ENCODE measurements around the gene PAQR4.
"Not testable (repeated sequence)": the region's sequence is repeated elsewhere in the genome, so short reads cannot be mapped to it uniquely, and the experiment has no call there.

The PAQR4 gene

DNA sequence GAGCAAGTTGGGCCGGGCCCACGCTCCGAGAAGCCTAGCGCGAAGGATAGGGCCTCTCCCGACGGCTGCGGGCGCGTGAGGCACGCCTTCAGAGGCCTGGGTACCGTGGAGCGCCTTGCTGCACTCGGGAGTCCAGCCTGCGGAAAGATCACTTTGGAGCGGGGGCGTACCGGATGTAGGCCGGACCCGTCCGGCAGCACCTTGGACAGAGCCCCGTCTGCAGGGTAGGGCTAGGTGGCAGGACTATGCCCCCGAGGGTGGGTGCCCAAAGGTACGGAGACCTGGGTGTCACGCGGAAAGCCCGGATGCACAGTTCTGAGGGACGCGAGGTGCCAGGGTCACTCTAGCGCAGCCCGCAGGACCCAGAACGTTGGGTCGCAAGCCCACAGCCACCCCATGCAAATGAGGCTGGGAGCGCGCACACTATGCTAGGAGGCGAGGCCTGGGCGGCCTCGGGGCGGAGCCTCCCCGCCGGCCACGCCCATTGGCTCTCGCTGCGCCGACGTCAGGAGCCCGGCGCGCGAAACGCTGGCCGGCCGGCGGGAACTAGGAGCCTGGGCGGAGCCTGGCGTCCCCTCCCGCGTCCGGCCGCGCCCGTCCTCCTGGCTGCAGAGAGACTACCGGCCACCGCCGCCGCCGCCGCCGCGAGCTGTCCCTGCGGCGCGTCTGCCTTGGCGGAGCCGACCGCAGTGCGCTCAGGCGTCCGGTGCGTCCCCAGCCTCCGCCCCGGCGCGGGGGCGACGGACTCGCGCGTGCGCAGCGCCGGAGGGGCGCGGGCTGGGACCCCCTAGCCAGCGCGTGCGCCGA lies at the start of gene PAQR4:
Gene PAQR4, plus strand, starts transcription at position 611 of the 807 bp plus-strand sequence. CDS start 327 bp downstream, outside the sequence.
- Histone ChIP-seq H3K4me1 (ENCODE audit: insufficient read depth, low read length) (peaks cover 3% of the 10 kb centered on the region; the same call in 1 of the 2 replicates), H3K27me3 (ENCODE audit: insufficient read depth, low read length) (peaks cover 48% of the 10 kb centered on the region), H3K9ac (ENCODE audit: low read depth, low read length) (peak within 1 kb of the TSS; percentile 76), H3K27ac (ENCODE audit: low read length) (no peak within 1 kb of the TSS), H3K36me3 (ENCODE audit: insufficient read depth, low read depth, low read length) (peaks cover 22% of the 10 kb centered on the region), H3K4me3 (ENCODE audit: low read length) (peak within 1 kb of the TSS; percentile 79), H3K9me3 (ENCODE audit: insufficient read depth, low read depth, low read length) (no peaks in the 10 kb centered on the region)

- H3K27me3 ChIP-seq (ENCODE audit: insufficient read depth, low read length): no peaks in the 10 kb centered on the region
- no peaks in the 10 kb centered on the region for H3K9me3 ChIP-seq (ENCODE audit: insufficient read depth, low read depth, low read length)
- no peaks in the 10 kb centered on the region for H3K36me3 ChIP-seq (ENCODE audit: insufficient read depth, low read depth, low read length)
- H3K4me1 ChIP-seq (ENCODE audit: insufficient read depth, low read length): no peaks in the 10 kb centered on the region
- H3K4me3 ChIP-seq (ENCODE audit: low read length): no peak overlapping the region
- no peak overlapping the region for H3K9ac ChIP-seq (ENCODE audit: low read depth, low read length)
- H3K27ac ChIP-seq (ENCODE audit: low read length): no peak overlapping the region
These were observed 49.5 kb upstream of the PAQR4 start for GRCh38 chr16:2919511-2920255.

DNA sequence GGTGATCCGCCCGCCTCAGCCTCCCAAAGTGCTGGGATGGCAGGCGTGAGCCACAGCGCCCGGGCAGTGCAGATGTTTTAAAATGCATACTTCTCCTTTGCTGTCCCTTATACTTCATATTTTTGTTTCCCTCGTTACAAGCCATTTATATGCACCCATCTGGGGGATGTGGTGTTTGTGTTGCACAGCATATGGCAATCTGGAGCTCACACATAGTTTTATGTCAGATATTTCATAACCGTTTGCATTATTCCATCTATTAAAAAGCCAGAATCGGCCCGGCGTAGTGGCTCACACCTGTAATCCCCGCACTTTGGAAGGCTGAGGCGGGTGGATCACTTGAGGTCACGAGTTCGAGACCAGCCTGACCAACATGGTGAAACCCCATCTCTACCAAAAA lies 45.7 kb upstream of the PAQR4 start:
- no peak overlapping the region for H3K9ac ChIP-seq (ENCODE audit: low read depth, low read length)
- peaks cover 7% of the 10 kb centered on the region; the same call in 1 of the 2 replicates for H3K4me1 ChIP-seq (ENCODE audit: insufficient read depth, low read length)
- H3K27me3 ChIP-seq (ENCODE audit: insufficient read depth, low read length): peaks cover 12% of the 10 kb centered on the region; the same call in 1 of the 2 replicates
- H3K4me3 ChIP-seq (ENCODE audit: low read length): no peak overlapping the region
- H3K27ac ChIP-seq (ENCODE audit: low read length): no peak overlapping the region
- no peaks in the 10 kb centered on the region for H3K9me3 ChIP-seq (ENCODE audit: insufficient read depth, low read depth, low read length)
- no peaks in the 10 kb centered on the region for H3K36me3 ChIP-seq (ENCODE audit: insufficient read depth, low read depth, low read length)

- peaks cover 12% of the 10 kb centered on the region; the same call in 1 of the 2 replicates for H3K27me3 ChIP-seq (ENCODE audit: insufficient read depth, low read length)
- H3K9me3 ChIP-seq (ENCODE audit: insufficient read depth, low read depth, low read length): no peaks in the 10 kb centered on the region
- no peak overlapping the region for H3K27ac ChIP-seq (ENCODE audit: low read length)
- H3K4me3 ChIP-seq (ENCODE audit: low read length): peak overlapping the region; percentile 26; the same call in 1 of the 2 replicates
- H3K9ac ChIP-seq (ENCODE audit: low read depth, low read length): peak overlapping the region; percentile 58; the same call in 1 of the 2 replicates
- peaks cover 3% of the 10 kb centered on the region; the same call in 1 of the 2 replicates for H3K36me3 ChIP-seq (ENCODE audit: insufficient read depth, low read depth, low read length)
- H3K4me1 ChIP-seq (ENCODE audit: insufficient read depth, low read length): peaks cover 8% of the 10 kb centered on the region; the same call in 1 of the 2 replicates
These were observed 44.0 kb upstream of the PAQR4 start for GRCh38 chr16:2924901-2925755.

GRCh38 chr16:2925951-2926649 lies 43.0 kb upstream of the PAQR4 start:
- Histone ChIP-seq H3K27ac (ENCODE audit: low read length) (no peak overlapping the region), H3K4me1 (ENCODE audit: insufficient read depth, low read length) (peaks cover 8% of the 10 kb centered on the region; the same call in 1 of the 2 replicates), H3K27me3 (ENCODE audit: insufficient read depth, low read length) (peaks cover 12% of the 10 kb centered on the region; the same call in 1 of the 2 replicates), H3K36me3 (ENCODE audit: insufficient read depth, low read depth, low read length) (peaks cover 3% of the 10 kb centered on the region; the same call in 1 of the 2 replicates), H3K4me3 (ENCODE audit: low read length) (peak overlapping the region; percentile 26; the same call in 1 of the 2 replicates), H3K9ac (ENCODE audit: low read depth, low read length) (peak overlapping the region; percentile 58; the same call in 1 of the 2 replicates), H3K9me3 (ENCODE audit: insufficient read depth, low read depth, low read length) (no peaks in the 10 kb centered on the region)

DNA sequence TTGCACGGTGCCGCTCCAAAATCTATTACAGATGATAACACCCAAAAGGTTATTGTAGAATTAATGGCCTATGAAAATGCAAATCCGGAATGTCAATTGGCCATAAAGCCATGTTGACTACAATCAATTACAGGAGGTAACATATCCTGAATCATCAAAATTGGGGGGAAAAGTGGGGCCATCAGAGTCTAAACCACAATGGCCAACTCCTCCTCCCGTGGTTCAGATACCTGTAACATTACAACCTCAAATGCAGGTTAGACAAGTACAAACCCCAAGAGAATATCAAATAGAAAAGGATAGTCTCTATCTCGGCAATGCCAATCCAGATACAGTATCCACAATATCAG lies 42.5 kb upstream of the PAQR4 start:
- no peak overlapping the region for H3K4me3 ChIP-seq (ENCODE audit: low read length)
- H3K27ac ChIP-seq (ENCODE audit: low read length): no peak overlapping the region
- no peak overlapping the region for H3K9ac ChIP-seq (ENCODE audit: low read depth, low read length)
- H3K4me1 ChIP-seq (ENCODE audit: insufficient read depth, low read length): peaks cover 8% of the 10 kb centered on the region; the same call in 1 of the 2 replicates
- H3K27me3 ChIP-seq (ENCODE audit: insufficient read depth, low read length): peaks cover 12% of the 10 kb centered on the region; the same call in 1 of the 2 replicates
- peaks cover 3% of the 10 kb centered on the region; the same call in 1 of the 2 replicates for H3K36me3 ChIP-seq (ENCODE audit: insufficient read depth, low read depth, low read length)
- no peaks in the 10 kb centered on the region for H3K9me3 ChIP-seq (ENCODE audit: insufficient read depth, low read depth, low read length)

- H3K4me1 ChIP-seq (ENCODE audit: insufficient read depth, low read length): peaks cover 8% of the 10 kb centered on the region; the same call in 1 of the 2 replicates
- no peak overlapping the region for H3K9ac ChIP-seq (ENCODE audit: low read depth, low read length)
- no peak overlapping the region for H3K4me3 ChIP-seq (ENCODE audit: low read length)
- no peak overlapping the region for H3K27ac ChIP-seq (ENCODE audit: low read length)
- H3K9me3 ChIP-seq (ENCODE audit: insufficient read depth, low read depth, low read length): no peaks in the 10 kb centered on the region
- peaks cover 3% of the 10 kb centered on the region; the same call in 1 of the 2 replicates for H3K36me3 ChIP-seq (ENCODE audit: insufficient read depth, low read depth, low read length)
- H3K27me3 ChIP-seq (ENCODE audit: insufficient read depth, low read length): peaks cover 12% of the 10 kb centered on the region; the same call in 1 of the 2 replicates
These were observed 42.0 kb upstream of the PAQR4 start for GRCh38 chr16:2927010-2927646.

GRCh38 chr16:2928151-2928550 lies 41.0 kb upstream of the PAQR4 start:
- H3K4me1 ChIP-seq (ENCODE audit: insufficient read depth, low read length); H3K36me3 ChIP-seq (ENCODE audit: insufficient read depth, low read depth, low read length); H3K27ac ChIP-seq (ENCODE audit: low read length); H3K4me3 ChIP-seq (ENCODE audit: low read length); H3K9me3 ChIP-seq (ENCODE audit: insufficient read depth, low read depth, low read length): not testable (repeated sequence)
- Histone ChIP-seq H3K9ac (ENCODE audit: low read depth, low read length) (peak overlapping the region; percentile 13; the same call in 1 of the 2 replicates), H3K27me3 (ENCODE audit: insufficient read depth, low read length) (peaks cover 12% of the 10 kb centered on the region; the same call in 1 of the 2 replicates)

DNA sequence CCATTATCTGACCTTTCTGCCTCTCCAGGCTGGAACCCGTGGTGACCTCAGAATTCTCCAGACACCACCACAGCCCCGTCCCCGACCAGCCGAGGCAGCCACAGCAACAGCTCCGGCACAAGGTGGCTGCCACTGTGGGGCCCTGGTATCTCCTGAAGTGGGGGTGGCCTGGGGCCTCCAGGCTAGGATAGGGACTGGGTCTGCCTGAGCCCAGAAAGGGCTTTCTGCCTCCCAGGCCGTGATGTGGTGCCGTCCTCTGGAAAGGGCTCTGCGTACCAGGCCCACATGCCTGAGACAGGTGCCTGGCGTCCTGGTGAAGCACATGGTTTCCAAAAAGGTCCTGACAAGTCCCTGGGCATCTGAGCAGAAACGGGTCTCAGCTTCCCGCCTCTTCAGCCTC lies 40.4 kb upstream of the PAQR4 start:
- Histone ChIP-seq H3K4me3 (ENCODE audit: low read length) (no peak overlapping the region), H3K4me1 (ENCODE audit: insufficient read depth, low read length) (peaks cover 8% of the 10 kb centered on the region; the same call in 1 of the 2 replicates), H3K9ac (ENCODE audit: low read depth, low read length) (peak overlapping the region; percentile 13; the same call in 1 of the 2 replicates), H3K27ac (ENCODE audit: low read length) (no peak overlapping the region), H3K27me3 (ENCODE audit: insufficient read depth, low read length) (peaks cover 12% of the 10 kb centered on the region; the same call in 1 of the 2 replicates), H3K36me3 (ENCODE audit: insufficient read depth, low read depth, low read length) (peaks cover 3% of the 10 kb centered on the region; the same call in 1 of the 2 replicates), H3K9me3 (ENCODE audit: insufficient read depth, low read depth, low read length) (no peaks in the 10 kb centered on the region)

GRCh38 chr16:2929693-2930092 lies 39.5 kb upstream of the PAQR4 start:
- Histone ChIP-seq H3K4me3 (ENCODE audit: low read length) (no peak overlapping the region), H3K27ac (ENCODE audit: low read length) (no peak overlapping the region), H3K27me3 (ENCODE audit: insufficient read depth, low read length) (peaks cover 12% of the 10 kb centered on the region; the same call in 1 of the 2 replicates), H3K9me3 (ENCODE audit: insufficient read depth, low read depth, low read length) (no peaks in the 10 kb centered on the region), H3K36me3 (ENCODE audit: insufficient read depth, low read depth, low read length) (peaks cover 3% of the 10 kb centered on the region; the same call in 1 of the 2 replicates), H3K4me1 (ENCODE audit: insufficient read depth, low read length) (peaks cover 8% of the 10 kb centered on the region; the same call in 1 of the 2 replicates), H3K9ac (ENCODE audit: low read depth, low read length) (no peak overlapping the region)

Data from iPS-20b (cell line).